ENCODE measurements around the gene TLCD1.

TLCD1 gene

DNA sequence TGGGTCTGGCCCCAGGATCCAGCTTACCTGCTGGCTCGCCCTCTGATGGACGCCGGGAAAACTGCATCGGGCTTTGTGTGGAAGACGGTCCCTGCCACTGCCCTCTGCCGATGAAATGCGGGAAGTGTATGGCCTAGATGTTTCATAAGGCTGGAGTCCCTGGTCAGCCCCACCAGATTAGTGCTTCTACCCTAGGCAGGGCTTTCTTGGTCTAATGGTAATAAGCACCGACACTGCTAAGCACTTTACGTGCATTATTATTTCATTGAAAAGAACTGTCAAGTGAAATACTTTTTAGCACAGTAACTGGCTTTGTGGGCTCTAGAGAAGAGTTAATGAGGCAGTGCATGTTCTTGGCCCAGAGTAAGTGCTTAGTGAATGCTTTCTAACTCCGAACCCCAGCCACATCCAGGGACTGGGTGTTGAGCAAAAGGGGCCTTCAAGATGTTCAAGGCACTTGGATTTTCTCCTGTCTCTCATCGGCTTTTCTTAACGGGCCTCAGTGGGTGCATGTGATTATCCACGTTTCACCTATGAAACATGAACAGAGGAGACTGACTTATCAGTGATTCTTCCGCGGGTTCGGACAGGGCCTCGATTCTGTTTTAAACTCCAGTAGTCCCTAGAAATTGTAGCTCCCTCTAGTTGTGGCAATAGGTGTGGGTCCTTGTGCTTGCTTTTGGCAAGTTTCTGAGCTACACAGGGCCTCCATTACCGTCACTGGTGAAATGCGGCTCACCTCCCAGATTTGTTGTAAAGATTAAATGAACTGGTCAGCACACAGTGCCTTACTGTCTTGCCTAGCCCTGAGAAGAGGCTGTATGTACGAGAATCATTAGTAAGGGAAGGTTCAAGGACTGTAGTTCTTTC is 24.4 kb upstream of the TLCD1 start:
- no peak overlapping the region for H3K4me3 ChIP-seq (ENCODE audit: low read length)
- TF ChIP-seq ZNF274 (IDR thresholded peaks at IDR 0.05; ENCODE audit: low read depth, low read length), result no peak

DNA sequence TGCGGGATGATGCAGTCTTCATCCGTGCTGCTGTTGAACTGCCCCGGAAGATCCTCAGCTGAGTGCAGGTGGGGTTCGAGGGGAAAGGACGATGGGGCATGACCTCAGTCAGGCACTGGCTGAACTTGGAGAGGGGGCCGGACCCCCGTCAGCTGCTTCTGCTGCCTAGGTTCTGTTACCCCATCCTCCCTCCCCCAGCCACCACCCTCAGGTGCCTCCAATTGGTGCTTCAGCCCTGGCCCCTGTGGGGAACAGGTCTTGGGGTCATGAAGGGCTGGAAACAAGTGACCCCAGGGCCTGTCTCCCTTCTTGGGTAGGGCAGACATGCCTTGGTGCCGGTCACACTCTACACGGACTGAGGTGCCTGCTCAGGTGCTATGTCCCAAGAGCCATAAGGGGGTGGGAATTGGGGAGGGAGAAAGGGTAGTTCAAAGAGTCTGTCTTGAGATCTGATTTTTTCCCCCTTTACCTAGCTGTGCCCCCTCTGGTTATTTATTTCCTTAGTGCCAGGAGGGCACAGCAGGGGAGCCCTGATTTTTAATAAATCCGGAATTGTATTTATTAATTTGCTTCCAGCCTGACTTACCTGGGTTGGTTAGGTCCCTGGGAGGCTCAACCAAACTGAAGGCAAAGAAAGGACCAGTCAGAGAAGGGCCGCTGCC is 23.6 kb upstream of the TLCD1 start:
- no peak for TF ChIP-seq ZNF274 (IDR thresholded peaks at IDR 0.05; ENCODE audit: low read depth, low read length)
- H3K4me3 ChIP-seq (ENCODE audit: low read length), result no peak overlapping the region

GRCh38 chr17:28748852-28749515 is 23.0 kb upstream of the TLCD1 start:
- no peak overlapping the region for H3K4me3 ChIP-seq (ENCODE audit: low read length)
- no peak for TF ChIP-seq ZNF274 (IDR thresholded peaks at IDR 0.05; ENCODE audit: low read depth, low read length)

GRCh38 chr17:28747801-28748750 is 22.0 kb upstream of the TLCD1 start:
- no peak for TF ChIP-seq ZNF274 (IDR thresholded peaks at IDR 0.05; ENCODE audit: low read depth, low read length)
- no peak overlapping the region for H3K4me3 ChIP-seq (ENCODE audit: low read length)

DNA sequence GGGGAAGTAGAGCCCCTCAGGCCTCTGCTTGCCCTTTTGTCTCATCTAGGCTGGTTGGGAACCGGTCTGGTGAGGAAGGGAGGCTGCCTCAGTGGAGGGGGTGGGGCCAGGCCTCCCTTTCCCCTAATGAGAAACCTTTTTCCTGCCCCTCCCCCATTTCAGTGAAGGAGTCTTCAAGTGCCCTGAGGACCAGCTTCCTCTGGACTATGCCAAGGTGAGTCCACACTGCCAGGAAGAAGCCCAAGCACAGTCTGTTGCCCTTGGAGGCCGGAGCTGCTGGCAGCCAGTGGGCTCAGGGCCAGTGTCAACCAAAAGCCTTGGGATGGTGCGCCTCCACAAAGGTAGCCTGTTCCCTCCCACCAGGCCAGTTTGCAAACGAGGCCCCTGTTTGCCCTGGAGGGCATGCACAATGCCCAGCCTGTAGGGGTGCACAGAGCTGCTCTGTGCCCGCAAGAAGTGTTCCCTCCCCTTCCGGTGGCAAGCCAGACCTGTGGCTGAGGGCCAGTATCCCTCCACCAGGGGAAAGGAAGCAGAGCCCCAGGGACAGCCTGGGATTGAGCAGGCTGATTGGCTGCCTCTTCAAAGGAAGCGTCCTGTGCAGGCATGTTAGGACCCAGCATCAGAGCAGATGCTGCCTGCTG is 21.1 kb upstream of the TLCD1 start:
- no peak overlapping the region; the same call in 1 of the 2 replicates for H3K4me3 ChIP-seq (ENCODE audit: low read length)
- TF ChIP-seq ZNF274 (IDR thresholded peaks at IDR 0.05; ENCODE audit: low read depth, low read length), result no peak

GRCh38 chr17:28746611-28747050 is 20.6 kb upstream of the TLCD1 start:
- no peak for TF ChIP-seq ZNF274 (IDR thresholded peaks at IDR 0.05; ENCODE audit: low read depth, low read length)
- H3K4me3 ChIP-seq (ENCODE audit: low read length), result peak overlapping the region; percentile 93; the same call in 1 of the 2 replicates

GRCh38 chr17:28745786-28746411 is 19.9 kb upstream of the TLCD1 start:
- no peak for TF ChIP-seq ZNF274 (IDR thresholded peaks at IDR 0.05; ENCODE audit: low read depth, low read length)
- peak overlapping the region; percentile 93 for H3K4me3 ChIP-seq (ENCODE audit: low read length)

- peak overlapping the region; percentile 93 for H3K4me3 ChIP-seq (ENCODE audit: low read length)
Measured at GRCh38 chr17:28744972-28745785, 19.1 kb upstream of the TLCD1 start.

GRCh38 chr17:28744104-28744971 is 18.3 kb upstream of the TLCD1 start:
- H3K4me3 ChIP-seq (ENCODE audit: low read length), result peak overlapping the region; percentile 93
- no peak for TF ChIP-seq ZNF274 (IDR thresholded peaks at IDR 0.05; ENCODE audit: low read depth, low read length)

More at GRCh38 chr17:28744972-28745785, 19.1 kb upstream of the TLCD1 start:
- TF ChIP-seq ZNF274 (IDR thresholded peaks at IDR 0.05; ENCODE audit: low read depth, low read length), result no peak

DNA sequence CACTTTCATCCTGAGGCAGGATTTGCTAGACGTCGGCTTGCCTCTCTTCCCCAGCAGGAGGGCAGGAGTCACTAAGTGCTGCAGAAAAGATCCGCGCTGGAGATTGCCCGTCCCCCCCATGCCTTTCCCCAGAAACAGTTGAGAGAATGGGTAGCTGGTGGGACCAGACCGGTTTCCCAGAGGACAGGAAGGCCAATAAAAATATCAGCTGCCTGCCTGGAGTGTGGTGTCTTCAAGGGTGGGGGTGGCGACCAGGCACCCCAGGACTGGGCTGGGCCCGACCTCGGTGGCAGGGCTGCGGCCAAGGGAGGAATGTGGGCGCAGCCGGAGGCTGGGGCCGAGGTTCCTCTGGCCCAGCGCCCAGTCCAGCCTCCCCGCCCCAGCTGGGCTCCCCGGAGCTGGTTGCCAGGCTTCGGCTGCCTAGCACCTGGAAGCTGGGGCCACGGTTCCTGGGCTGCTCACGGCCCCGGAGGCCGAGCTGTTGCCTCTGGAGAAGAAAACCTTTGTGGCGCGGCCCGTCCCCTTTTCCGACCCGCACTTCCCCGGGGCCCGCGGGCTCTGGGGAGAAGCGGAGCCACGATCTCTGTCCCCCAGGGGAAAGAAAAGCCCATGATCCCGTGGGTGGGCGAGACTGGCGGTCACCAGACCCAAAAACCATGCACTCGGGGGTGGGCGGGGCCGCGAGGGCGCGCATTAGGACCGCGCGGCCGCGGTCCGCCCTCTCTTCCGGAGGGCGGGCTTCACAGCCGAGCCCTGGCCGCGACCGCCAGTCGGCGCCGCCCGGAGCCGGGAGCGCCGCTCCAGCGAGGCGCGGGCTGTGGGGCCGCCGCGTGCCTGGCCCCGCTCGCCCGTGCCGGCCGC is 17.4 kb upstream of the TLCD1 start, which contains the start of gene TRAF4:
Gene TRAF4 (plus strand): TSS at position 769 of the 861 bp plus-strand sequence. CDS start 102 bp downstream, outside the sequence.
- TF ChIP-seq ZNF274 (IDR thresholded peaks at IDR 0.05; ENCODE audit: low read depth, low read length), result no peak
- H3K4me3 ChIP-seq (ENCODE audit: low read length), result peak within 1 kb of the TSS; percentile 93
